NCI-H1048 (cell line): ENCODE measurements around the gene HOXA6.

Experiments
- DNase-seq: peaks from one replicate; lab custom pipeline; 2025; lab: John Stamatoyannopoulos, UW

Gene HOXA6

GRCh38 chr7:27184337-27185012 is 36.9 kb upstream of the HOXA6 start:
- DNase-seq = no peak

GRCh38 chr7:27183682-27184336 is 36.2 kb upstream of the HOXA6 start:
- DNase-seq = no peak

GRCh38 chr7:27182861-27183681 is 35.5 kb upstream of the HOXA6 start:
- DNase-seq = no peak

- no peak for DNase-seq
Observed at GRCh38 chr7:27182285-27182841, 34.8 kb upstream of the HOXA6 start.

GRCh38 chr7:27181795-27182275 is 34.3 kb upstream of the HOXA6 start:
- DNase-seq = no peak

GRCh38 chr7:27180431-27181420 is 33.2 kb upstream of the HOXA6 start:
- no peak for DNase-seq

GRCh38 chr7:27179503-27180430 is 32.2 kb upstream of the HOXA6 start:
- DNase-seq = peak; percentile 69

GRCh38 chr7:27179030-27179429 is 31.5 kb upstream of the HOXA6 start:
- DNase-seq = no peak

GRCh38 chr7:27178366-27178765 is 30.8 kb upstream of the HOXA6 start:
- no peak for DNase-seq

- no peak for DNase-seq
Observed at GRCh38 chr7:27177795-27178320, 30.3 kb upstream of the HOXA6 start.

GRCh38 chr7:27176962-27177794 is 29.6 kb upstream of the HOXA6 start:
- no peak for DNase-seq

- DNase-seq = no peak
Observed at GRCh38 chr7:27176524-27176845, 28.9 kb upstream of the HOXA6 start.

GRCh38 chr7:27175626-27176523 is 28.3 kb upstream of the HOXA6 start:
- no peak for DNase-seq

- DNase-seq = no peak
Observed at GRCh38 chr7:27174874-27175625, 27.5 kb upstream of the HOXA6 start.

GRCh38 chr7:27173956-27174873 is 26.6 kb upstream of the HOXA6 start, which contains the start of gene HOXA10:
TSS of gene HOXA10 (minus strand) at chr7:27174320. CDS start at chr7:27174306, 14 bp downstream.
- DNase-seq = no peak

- DNase-seq = no peak
Observed at GRCh38 chr7:27173511-27173955, 26.0 kb upstream of the HOXA6 start.
